Hepatocyte (in vitro differentiated cells): ENCODE measurements around the gene DCAF10.

Experiments
- CTCF ChIP-seq: fragments of 200-600 bp; sonication (generic); IDR thresholded peaks from 2 replicates; pipeline ENCODE4 v1.5.1; 2016; ENCODE audit warnings: antibody characterized with exemption, mild to moderate bottlenecking; ENCODE audit not compliant: poor library complexity
- EZH2 ChIP-seq: fragments of 200-600 bp; sonication (generic); IDR thresholded peaks from 2 replicates; pipeline ENCODE4 v1.6.1; 2016; ENCODE audit warnings: antibody characterized with exemption, mild to moderate bottlenecking, borderline replicate concordance
- EZH2phosphoT487 ChIP-seq: fragments of 200-600 bp; sonication (generic); IDR thresholded peaks from one replicate; pipeline ENCODE4 v1.6.1; 2018; ENCODE audit warnings: antibody characterized with exemption, mild to moderate bottlenecking, low read depth, moderate library complexity; ENCODE audit not compliant: unreplicated experiment, severe bottlenecking

- no peak for TF ChIP-seq CTCF
- TF ChIP-seq EZH2phosphoT487, result no peak
- no peak for TF ChIP-seq EZH2
These were observed 114.2 kb downstream of the DCAF10 start for GRCh38 chr9:37914701-37915358.
